DOHH2 (cell line): Measurements from ENCODE around the gene ANKRD34A.

Experiments
- EZH2phosphoT487 ChIP-seq: fragments of 200-600 bp; sonication (generic); IDR thresholded peaks from 2 replicates; pipeline ENCODE4 v1.6.1; 2017; ENCODE audit warnings: borderline replicate concordance, mild to moderate bottlenecking, antibody characterized with exemption, low read length, moderate library complexity, mixed read lengths
- TF ChIP-seq, protein P1 (sequence below): fragments of 200-600 bp; sonication (generic); IDR thresholded peaks from one replicate; pipeline ENCODE4 v1.5.1; 2014; ENCODE audit warnings: antibody characterized with exemption, mild to moderate bottlenecking, low read depth, low read length; ENCODE audit not compliant: poor library complexity, severe bottlenecking

DNA sequence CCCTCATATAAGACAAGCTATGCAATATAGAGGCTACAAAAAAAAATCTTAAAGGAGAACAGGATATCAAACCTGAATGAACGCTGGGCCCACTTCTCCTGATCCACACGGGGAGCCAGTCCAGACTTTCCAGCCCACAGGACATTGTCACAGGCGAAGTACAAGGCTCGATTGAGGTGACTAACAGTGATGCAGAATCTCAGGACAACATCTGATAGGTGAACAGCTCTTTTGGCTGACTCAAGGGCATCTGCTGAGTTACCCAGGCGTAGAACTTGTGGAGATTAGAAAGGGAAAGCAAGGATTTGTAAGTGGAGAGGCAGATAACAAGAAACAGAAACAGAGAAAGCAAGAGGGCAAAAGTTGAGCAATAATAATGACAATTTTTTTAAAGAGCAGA, 47.6 kb downstream of the ANKRD34A start:
- TF ChIP-seq, protein P1, sequence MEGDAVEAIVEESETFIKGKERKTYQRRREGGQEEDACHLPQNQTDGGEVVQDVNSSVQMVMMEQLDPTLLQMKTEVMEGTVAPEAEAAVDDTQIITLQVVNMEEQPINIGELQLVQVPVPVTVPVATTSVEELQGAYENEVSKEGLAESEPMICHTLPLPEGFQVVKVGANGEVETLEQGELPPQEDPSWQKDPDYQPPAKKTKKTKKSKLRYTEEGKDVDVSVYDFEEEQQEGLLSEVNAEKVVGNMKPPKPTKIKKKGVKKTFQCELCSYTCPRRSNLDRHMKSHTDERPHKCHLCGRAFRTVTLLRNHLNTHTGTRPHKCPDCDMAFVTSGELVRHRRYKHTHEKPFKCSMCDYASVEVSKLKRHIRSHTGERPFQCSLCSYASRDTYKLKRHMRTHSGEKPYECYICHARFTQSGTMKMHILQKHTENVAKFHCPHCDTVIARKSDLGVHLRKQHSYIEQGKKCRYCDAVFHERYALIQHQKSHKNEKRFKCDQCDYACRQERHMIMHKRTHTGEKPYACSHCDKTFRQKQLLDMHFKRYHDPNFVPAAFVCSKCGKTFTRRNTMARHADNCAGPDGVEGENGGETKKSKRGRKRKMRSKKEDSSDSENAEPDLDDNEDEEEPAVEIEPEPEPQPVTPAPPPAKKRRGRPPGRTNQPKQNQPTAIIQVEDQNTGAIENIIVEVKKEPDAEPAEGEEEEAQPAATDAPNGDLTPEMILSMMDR: no peak
- no peak for TF ChIP-seq EZH2phosphoT487
